Stimulated activated CD8-positive, alpha-beta memory T cell treated with anti-CD3 and anti-CD28 coated beads, Interleukin-4, amount 100 ng/mL, for 48 hours (primary cell): ENCODE data around the gene PBX1.

ENCODE experiments used
- DNase-seq: peaks from one replicate; pipeline ENCODE4 v3.0.0-alpha.2; 2020

The PBX1 gene

GRCh38 chr1:164790081-164790480, 231.1 kb downstream of the PBX1 start:
- DNase-seq, result no peak

DNA sequence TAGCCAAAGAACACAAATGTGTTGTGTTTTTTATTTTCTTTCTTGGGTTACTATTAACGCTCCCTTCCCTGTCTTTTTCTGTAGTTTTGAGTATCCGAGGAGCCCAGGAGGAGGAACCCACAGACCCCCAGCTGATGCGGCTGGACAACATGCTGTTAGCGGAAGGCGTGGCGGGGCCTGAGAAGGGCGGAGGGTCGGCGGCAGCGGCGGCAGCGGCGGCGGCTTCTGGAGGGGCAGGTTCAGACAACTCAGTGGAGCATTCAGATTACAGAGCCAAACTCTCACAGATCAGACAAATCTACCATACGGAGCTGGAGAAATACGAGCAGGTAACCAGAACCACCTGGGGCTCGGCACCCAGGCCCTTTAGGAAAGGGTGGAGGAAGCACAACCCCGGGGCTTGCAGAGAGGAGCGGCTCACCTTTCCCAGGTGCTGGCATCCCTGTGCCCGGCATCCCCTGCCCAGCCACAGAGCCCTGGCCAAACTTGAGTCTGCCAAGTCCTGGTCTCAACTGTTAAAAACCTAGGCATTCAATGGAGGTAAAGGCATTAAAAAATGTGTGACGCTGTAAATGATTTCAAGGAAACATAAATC, 233.5 kb downstream of the PBX1 start:
- DNase-seq, result no peak

GRCh38 chr1:164794356-164794755, 235.4 kb downstream of the PBX1 start:
- no peak for DNase-seq

DNA sequence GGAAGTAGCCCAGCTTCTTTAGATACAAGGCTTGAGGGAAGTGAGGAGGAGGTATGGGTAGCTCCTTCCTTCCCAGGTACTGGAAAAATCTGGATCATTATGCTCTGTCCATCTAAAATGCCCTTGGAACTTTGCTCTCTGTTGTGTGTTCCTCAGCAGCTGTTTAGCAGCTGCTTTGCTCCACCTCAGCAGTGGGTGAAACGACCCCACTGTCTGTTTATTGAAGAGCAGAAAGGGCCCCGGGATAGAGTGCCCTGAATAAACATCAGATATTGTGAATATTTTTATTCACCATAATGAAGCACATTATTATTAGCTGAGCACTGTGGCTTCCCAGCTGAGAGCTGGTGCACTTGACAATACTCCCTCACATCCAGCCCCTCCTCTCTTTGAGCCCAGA, 237.9 kb downstream of the PBX1 start:
- DNase-seq, result no peak

- DNase-seq, result no peak
Measured at GRCh38 chr1:164801246-164801731, 242.3 kb downstream of the PBX1 start.

GRCh38 chr1:164801791-164802502, 243.0 kb downstream of the PBX1 start:
- no peak for DNase-seq

DNA sequence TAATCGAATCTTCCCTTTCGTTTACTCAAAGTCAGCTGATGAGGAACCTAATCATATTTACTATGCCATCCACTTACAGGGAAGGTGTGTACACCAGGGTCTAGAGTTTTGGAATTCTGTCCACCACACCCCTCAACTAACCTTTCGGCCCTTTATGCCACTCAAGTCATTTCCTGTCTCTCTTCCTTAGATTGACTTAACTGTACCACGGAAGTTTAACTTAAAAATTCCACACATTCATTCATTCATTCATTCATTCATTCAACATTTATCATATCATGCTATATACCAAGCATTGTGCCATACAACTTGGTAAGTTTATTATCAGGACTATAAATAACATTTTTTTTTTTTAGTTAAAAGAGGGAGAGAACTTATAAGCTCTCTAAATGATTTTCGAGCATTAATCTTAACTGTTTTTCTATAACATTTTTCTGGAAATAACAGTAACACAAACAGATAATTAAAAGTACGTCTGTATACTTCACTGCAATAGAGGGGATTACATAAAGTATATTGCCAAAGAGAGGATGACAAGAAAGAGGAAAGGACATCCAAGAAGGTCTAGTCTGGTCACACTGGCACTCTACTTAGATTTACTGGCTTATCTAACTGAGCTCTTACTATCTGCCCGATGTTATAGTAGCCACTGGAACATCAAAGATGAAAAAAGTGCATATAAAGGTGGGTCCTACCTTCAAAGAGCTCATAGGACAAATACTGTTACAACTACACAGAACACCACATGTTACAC, 243.7 kb downstream of the PBX1 start:
- DNase-seq, result no peak

- no peak for DNase-seq
Measured at GRCh38 chr1:164803366-164803765, 244.4 kb downstream of the PBX1 start.

DNA sequence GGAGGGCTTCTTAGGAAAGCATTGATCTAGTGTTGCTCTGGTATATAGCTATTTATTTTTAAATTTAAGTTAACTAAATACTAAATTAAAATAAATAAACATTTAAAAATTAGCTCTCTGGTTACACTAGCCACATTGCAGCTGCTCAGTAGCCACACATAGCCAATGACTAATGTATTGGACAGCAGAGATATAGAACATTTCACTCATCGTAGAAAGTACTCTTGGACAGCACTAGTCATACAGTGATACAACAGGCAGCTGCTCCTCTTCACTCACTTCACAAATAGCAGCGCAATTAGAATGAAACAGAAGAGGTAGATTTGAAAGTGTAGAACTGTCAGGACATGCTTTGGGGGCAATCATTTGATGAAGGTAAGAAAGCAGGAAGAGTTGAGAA, 245.4 kb downstream of the PBX1 start:
- DNase-seq, result no peak

GRCh38 chr1:164805399-164805798, 246.4 kb downstream of the PBX1 start:
- no peak for DNase-seq

GRCh38 chr1:164806531-164806930, 247.5 kb downstream of the PBX1 start:
- no peak for DNase-seq

- DNase-seq, result no peak
Measured at GRCh38 chr1:164813776-164814175, 254.8 kb downstream of the PBX1 start.

DNA sequence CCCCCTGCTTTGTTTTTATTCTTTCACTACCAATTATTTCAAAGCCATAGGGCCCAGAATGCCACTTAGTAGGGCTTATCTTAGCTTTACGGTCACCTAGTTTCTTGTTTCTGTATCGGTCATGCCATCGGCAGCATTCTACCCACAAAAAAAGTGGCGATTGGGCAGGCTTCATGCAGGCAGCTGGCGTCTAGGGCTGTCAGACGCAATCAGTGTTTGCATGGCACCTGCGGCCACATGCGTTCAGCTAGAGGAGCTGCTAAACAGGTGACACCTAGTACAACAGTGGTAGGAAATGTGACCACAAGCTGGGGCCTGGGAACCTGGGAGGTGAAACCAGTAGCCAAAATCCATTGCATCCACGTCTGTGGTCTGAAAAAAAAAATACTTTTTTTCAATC, 262.7 kb downstream of the PBX1 start:
- DNase-seq, result no peak

DNA sequence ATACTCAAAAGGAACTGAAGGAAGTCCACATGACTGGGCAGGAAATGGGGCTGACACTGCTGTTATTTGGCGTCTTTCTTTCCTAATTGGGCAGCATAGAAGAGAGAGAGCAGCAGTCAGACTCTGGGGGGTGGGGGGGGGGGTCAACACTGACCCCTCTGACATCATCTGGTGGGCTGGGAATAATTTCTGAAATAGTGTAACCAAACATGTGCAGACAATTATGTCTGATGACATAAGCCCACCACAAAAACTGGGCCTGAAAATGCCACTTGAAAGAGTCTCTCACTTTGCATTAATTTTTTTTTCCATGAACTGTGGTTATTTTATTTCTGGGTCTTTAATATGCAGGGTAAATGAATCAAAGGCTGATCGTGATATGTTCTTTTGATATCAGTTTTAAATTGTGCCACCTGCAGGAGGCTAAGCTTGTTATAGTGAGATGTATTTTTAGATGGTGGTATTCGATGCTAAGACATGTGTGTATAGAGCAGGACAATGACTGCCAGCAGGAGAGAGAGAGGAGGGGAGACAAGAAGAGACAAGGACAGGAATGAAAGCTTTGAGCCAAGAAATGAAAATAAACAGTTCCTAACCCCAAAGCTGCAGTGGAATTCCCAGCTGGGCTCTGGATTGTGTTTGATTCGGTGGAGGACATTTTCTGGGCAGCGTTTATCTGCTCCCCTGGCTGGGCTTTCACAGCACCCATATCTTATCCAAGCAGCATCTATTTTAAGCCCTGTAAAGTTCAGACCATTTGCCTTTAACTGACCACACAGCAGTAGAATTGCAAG, 264.7 kb downstream of the PBX1 start:
- no peak for DNase-seq

DNA sequence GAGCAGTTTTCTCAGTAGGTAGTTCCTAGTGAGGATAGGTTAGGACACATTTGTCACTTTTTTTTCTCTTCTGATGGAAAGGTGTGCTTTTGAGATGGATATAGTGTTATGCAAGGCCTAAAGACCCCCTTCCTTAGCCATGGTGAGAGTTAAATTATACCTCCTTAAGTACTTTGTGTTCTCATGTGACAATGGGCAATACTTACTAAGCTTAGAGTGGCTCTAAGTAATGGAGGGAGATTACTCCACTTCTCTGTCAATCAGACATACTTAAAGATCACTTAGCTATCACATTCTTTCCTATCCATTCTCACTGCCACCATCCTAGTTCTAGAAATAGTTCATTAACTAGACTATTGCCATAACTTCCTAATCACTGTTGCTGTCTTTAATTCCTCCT, 265.6 kb downstream of the PBX1 start:
- no peak for DNase-seq

DNA sequence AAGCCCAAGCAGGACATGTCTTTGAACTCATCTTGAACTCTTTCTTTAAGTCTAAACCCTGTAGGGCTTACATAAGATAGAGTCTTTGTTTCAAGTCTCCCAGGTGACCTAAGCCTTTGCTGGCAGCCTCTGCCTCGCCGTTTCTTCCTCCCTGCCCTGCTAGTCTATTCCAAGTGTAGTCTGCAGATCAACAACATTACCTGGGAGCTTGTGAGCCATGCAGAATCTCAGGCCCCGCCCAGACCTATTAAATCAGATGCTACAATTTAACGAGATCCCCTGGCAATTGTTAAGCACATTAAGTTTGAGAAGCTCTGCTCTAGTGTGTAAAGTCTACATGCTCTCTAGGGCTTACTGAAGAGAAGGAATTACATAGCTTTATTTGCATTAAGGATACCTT, 271.6 kb downstream of the PBX1 start:
- DNase-seq, result no peak

DNA sequence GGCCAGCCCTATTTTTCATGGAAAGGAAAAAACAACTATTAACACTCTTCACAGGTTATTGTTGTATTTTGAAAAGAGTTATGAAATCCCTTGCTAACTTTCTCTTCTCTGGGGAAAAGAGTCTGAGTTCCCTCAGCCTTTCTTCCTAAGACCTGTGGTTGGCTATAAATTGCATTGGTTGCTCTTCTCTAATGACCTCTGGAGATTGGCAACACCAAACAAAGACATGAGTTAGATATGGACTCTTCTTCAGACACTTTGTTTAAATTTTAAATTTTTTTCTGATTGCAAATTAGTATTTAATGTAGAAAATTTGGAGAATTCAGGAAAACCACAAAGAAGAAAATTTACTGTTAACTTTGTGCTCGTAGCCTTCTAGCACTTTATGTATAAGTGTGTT, 275.7 kb downstream of the PBX1 start:
- no peak for DNase-seq

- DNase-seq, result no peak
Measured at GRCh38 chr1:164836614-164837018, 277.6 kb downstream of the PBX1 start.

- no peak for DNase-seq
Measured at GRCh38 chr1:164838786-164839185, 279.8 kb downstream of the PBX1 start.

GRCh38 chr1:164840936-164841335, 282.0 kb downstream of the PBX1 start:
- DNase-seq, result no peak

DNA sequence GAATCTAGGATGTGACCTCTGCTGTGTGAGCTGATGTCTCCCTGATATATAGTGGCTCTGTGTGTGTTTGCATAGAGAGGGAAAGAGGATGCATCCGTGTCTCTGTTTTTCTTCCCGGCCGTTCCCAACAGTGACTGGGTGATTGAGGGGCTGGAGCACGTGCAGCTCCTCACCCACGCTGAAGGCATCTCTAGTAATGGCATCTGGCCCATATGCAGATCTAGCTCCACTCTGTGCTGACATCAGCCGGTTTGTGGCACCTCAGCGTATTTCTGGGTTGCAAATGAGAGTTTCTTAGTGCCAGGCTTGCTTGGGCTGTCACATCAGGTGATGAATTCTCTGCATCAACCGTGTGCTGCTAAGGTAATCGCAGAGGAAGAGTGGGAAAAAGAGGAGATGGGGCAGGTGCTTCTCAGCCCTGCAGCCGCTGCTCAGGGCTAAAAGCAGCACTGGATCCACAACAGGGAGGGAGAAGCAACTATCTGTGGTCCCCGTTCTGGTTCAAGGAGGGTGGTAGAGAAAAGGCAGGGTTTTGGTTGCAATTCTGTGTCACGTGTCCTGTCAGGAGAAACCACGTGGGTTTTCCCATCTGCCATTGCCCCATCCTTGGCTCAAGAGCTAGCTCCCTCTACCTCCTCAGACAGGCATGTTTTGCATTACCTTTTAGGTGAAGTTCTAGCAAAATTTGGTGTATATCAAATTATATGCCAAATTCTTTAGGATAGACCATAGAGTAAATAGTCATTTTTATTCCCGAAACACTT, 282.9 kb downstream of the PBX1 start:
- no peak for DNase-seq

DNA sequence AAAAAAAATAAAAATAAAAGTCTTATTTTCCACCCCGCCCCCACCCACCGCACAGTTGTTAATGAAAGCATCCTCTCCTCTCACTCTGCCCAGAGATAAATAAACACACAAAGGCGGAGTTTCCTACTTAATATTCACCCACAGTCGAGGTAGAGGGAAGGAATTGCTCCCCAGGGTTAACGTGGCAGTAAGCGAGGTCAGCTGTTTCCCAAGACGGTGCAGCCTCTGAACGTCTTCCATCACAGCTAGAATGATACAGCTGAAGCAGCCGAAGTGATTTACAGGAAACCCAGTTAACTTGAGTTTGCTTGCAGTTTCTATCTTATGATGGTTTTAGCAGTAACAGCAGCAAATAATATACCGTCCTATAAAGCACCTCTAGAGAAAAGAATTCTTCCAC, 283.9 kb downstream of the PBX1 start:
- DNase-seq, result no peak
